ENCODE results near the gene KIF18B.

Gene KIF18B

DNA sequence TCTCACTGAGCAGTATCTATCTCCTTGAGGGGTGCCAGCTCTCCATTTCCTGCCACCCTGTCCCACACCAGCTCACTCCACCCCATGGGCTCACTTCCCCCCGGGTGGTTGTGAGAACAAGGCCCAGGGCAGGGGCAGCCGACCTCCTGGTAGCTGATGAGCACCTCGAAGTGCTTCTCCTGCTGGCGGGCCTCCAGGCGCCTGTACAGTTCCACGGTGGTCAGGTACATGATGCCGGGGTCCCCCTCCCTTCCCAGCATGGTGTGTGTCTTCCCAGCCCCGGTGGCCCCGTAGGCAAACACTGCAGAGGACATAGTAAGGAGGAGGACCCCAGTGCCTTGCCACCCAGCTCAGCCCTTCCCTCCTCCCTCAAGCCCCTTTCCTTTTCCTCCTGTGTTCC is 12.5 kb downstream of the KIF18B start:
- no peak for DNase-seq (ENCODE audit: low read depth)

- DNase-seq (ENCODE audit: low read depth) = no peak
These were observed 12.8 kb downstream of the KIF18B start for GRCh38 chr17:44934745-44935105.

DNA sequence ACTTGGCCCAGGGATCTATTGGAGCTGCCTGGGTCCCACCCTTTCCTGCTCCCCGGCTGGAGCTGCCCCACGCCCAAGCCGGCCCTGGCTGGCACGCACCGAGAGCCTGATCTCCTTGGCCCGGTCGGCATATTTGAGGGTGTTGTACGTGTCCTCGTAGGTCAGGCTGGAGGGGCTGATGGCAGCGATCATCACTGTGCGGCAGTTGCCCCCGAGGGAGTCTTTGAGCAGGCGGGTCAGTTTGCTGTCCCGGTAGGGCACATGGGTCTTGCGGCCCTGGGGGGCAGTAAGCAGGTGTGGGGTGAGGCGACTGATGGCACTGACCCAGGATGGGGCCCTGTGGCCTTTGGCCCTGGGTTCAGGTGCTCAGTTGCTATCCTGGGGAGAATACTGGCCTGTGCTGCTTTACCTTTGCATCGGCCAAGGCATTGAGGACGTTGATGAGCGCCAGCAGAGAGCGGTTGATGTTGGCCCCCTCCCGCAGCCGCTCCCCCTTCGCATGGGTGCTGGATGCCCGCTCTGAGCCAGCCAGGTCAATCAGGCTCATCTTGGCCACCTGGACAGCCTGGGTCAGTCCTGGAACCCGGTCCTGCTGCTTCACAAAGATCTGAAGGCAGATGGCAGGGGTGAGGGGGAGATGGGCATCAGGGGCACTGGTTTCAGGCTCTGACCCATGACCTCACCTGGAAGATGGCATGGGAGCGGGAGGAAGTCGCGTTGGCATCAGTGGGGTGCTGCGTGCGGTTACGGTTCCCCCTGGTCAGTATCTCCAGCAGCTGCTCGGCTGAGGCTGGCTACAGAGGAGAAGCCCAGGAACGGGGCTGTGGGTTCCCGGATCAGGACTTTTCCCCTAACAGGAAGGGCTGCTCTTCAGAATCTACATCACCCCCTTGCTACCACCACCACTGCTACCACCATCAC is 13.5 kb downstream of the KIF18B start:
- no peak for DNase-seq (ENCODE audit: low read depth)

DNA sequence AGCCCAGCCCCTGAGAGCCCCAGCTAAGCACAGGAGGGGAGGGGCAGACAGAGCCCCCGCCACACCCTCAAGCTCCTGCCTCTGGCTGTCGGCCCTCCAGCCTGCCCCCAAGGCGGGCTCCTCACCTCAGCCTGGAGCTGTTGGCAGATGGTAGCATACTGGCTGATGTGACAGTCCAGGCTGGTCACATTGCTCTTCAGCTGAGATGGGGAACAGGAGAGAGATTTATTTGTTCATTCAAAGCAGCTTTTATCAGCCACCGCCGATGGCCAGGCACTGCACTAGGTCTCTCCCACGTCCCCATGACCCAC is 14.8 kb downstream of the KIF18B start:
- no peak for DNase-seq (ENCODE audit: low read depth)

- DNase-seq (ENCODE audit: low read depth) = no peak
These were observed 15.3 kb downstream of the KIF18B start for GRCh38 chr17:44932096-44932786.

DNA sequence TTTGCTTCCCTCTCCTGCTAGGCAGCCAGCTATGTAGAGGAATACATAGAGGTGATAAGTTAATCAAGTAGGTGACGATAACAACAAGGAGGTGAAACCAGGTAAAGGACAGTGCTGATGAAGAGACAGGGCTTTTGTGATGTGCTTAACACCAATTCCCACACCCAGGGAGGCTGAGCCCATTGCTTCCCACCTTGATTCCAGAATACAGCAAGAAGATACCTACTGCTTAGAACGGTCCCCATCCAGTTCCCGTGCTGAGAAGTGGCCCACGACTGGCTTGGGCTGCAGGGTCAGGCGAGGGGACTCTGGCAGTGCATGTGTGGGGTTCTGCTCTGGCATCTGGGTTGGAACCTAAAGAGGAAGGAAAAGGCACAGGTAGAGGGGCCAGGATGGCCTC is 16.2 kb downstream of the KIF18B start:
- DNase-seq (ENCODE audit: low read depth) = no peak

GRCh38 chr17:44930667-44931066 is 16.9 kb downstream of the KIF18B start:
- no peak for DNase-seq (ENCODE audit: low read depth)

GRCh38 chr17:44928950-44929720 is 18.4 kb downstream of the KIF18B start:
- DNase-seq (ENCODE audit: low read depth) = no peak

DNA sequence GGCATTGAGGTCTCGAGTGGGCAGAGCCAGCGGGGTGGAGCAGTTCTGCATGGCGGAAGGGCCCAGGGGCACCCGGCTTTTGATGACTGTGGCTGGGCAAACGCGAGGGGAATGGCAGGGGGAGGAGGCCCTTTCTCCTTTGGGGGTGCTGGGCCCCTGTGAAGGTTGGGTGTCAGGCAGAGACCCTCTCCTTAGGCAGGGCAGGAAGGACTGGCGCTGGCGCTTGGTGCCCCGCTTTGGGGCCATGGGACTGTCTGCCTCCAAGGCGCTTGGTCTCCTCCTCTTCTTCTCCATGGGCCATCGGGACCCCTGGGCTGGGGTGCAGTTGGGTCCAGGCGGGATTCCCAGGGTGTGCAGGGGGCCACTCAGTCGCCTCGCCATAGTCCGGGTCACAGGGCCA is 19.4 kb downstream of the KIF18B start:
- no peak for DNase-seq (ENCODE audit: low read depth)

DNA sequence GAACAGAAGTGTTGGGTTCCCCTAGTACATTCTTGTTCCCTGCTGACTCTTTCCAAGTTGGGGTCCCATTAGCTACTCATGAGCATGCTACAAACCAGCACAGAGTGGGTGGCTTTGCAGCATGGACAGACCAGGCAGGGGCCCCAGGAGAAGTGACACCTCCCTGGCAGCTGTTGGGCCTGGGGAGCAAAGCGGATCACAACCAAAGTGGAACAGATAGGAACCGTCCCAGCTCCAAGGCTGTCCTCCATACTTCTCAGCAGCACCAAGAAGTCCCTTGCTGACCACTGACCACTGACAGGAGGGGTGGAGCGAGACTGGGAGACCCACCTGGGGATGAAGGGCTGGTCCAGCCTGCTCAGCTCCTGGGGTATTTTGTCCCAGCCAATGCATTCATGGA is 19.9 kb downstream of the KIF18B start:
- DNase-seq (ENCODE audit: low read depth) = no peak

GRCh38 chr17:44926821-44927525 is 20.6 kb downstream of the KIF18B start:
- no peak for DNase-seq (ENCODE audit: low read depth)

DNA sequence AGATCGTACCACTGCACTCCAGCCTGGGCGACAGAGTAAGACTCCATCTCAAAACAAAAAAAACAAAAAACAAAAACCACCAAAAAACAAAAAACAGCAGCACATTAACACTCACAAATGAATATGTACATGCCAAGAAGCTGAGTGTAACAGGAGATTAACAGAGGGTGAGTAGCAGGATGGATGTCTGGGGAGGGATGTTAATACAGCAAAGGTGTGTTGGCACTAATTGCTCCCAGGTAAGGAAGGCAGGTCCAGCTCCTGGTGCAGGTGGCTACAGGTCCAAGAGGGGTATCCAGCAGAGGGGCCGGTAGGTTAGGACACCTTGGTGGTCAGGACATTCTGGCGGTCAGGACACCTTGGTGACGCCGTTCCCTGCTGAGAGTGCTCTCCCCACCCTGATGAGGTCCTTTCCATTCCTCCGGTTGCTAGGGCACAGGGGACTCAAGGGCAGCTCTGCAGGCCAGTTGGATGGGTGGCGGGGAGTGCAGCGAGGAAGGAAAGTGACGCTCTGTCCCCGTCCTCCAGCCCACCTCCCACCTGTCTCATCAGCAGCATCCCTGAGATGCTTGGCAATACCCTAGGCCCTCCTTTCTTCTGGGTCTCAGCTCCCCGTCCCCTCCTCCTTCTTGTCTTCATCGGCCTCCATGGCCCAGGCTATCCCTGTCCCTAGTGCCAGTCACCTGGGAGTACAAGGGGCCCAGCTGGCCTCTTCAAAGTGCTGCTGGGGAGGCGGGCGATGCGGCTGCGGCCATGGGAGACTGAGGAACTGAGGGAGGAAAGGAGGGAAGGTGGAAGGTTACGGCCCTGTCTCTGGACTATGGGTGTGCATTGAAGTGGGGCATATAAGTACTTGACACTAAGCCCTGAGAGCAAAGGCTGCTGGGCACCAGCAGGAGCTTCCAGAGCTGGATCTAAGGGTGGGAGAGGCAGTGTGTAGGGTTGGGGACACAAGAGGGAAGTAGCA is 21.6 kb downstream of the KIF18B start:
- DNase-seq (ENCODE audit: low read depth) = no peak

DNA sequence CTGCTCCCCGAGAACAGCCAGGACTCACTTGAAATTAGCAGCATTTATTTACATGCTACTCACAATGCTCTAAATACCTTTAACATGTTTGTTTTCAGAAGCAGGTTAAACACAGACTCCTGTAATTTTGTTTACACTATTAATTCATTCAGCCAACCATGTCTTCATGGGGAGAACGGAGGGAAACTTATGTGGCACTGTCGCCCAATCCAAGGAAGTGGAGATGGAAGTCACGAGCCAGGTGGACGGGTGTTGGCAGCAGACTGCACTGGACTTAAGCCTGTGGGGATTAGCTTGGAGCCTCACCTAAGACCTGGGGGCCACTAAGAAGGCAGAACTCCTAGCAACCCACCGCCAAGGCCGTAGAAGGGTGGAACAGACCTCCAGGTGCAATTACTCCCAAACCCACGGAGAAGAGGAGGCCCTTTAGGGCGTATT is 23.4 kb downstream of the KIF18B start:
- no peak for DNase-seq (ENCODE audit: low read depth)

DNA sequence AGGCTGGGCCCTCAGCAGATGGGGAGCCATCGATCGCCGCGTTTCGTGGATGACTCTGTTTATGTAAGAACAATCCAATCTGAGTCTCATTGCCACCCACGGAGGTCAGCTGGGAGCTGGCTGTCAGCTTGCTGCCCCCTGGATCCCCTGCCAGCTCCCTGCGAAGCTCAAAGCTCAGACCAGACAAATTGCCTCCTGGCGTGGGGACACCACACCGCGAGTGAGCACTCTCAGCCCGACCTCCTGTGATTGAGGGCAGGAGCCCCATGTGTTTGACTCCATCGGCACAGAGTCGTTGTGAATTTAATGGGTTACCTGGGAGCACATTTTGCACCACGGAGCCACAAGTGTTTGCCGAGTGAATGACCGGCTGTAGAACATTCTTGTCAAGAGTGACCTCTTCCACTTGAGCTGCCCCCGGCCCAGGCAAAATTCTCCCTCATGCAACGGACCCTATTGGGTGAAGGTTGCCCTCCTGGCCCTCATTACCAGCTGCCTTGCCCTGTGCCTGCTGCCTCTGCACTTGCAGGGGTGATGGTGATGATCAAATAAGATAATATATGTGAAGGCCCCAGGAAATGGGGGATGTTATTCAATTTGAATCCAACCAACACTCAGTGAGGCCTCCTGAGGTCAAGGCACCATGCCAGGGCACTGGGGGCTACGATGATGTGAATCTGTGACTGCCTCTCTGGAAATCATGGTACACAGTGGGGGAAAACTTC is 24.7 kb downstream of the KIF18B start:
- DNase-seq (ENCODE audit: low read depth) = no peak

- no peak for DNase-seq (ENCODE audit: low read depth)
These were observed 25.4 kb downstream of the KIF18B start for GRCh38 chr17:44922136-44922535.

- no peak for DNase-seq (ENCODE audit: low read depth)
These were observed 26.3 kb downstream of the KIF18B start for GRCh38 chr17:44921122-44921882.

DNA sequence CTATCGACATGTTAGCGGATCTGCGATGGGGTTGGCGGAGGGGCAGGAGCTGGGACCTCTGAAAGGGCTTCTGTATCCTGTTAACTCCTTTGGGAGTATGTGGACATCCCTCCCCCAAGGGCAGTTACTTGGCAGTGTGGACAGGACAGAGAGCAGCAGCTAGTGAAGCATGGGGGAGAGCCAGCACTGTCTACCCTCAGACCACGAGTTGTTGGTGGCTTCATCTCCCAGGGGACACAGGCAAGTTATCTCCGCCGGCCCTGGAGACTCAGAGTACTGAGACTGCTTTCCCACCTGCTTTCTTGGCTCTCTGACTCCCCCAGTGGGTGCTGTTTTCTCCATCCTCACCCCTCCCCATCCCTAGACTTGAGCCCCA is 27.0 kb downstream of the KIF18B start:
- DNase-seq (ENCODE audit: low read depth) = no peak

DNA sequence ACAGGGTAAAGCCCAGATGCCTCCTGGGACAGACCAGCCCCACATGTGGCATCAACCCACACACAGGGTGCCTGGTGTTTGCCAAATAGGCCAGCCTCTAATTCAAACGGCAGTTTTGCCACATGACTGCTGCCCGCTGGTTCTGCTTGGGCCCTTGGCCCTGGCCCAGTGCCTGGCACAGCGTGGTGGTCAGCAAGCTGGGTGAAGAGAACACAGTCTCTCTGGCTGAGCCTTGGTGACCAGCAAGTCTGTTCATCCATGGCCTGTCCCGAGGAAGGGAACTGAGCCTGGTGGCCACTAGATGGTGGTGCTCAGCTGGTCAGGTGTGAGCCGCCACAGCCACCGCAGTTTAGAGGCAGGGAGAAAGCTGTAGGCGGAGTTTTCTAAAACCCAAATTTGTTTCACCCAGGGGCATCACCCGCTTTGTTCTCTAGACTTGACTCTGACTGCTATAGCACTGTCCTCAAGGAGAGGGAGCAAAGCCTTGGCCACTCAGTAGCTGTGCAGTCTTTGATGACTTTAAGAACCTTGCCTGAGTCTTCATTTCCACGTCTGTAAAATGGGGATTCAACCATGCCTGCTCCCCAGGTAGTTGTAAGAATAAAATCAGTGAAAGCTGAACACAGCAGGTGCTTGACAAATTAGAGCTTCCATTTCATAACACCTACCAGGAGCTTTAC is 27.5 kb downstream of the KIF18B start:
- DNase-seq (ENCODE audit: low read depth) = no peak

GRCh38 chr17:44919411-44919810 is 28.2 kb downstream of the KIF18B start:
- DNase-seq (ENCODE audit: low read depth) = no peak

All from stimulated activated CD8-positive, alpha-beta memory T cell treated with anti-CD3 and anti-CD28 coated beads, Interleukin-15, amount 100 ng/mL, for 1 hour (primary cell).